C4-2B (cell line): Measurements from ENCODE around the gene PBX4.

Experiments
- ZFX ChIP-seq: fragments of 450-650 bp; IDR thresholded peaks from 2 replicates; pipeline ENCODE4 v1.6.1; 2017
- TF ChIP-seq, protein P1 (sequence below): fragments of 450-650 bp; conservative IDR thresholded peaks from 2 replicates; pipeline ENCODE4 v1.5.1; 2017; ENCODE audit warnings: mild to moderate bottlenecking

DNA sequence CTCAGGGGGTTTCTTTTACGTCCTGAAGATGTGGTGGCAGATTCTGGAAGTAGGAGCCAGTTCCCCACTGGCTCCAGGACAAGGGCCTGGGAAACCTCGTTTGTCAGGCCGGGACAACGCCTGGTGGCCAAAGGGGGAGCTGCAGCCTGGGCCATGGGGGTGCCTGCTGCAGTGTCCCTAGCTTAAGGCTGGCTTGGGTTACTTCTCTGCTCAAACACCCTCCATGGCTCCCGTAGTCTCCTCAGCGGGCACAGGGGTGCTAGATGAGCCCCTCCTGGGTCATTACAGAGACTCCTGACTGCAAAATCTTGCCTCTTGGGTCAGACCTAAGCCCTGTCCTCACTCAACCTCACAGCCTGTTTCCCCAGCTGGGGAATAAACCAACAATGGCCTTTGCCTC, 65.7 kb downstream of the PBX4 start:
- TF ChIP-seq, protein P1, sequence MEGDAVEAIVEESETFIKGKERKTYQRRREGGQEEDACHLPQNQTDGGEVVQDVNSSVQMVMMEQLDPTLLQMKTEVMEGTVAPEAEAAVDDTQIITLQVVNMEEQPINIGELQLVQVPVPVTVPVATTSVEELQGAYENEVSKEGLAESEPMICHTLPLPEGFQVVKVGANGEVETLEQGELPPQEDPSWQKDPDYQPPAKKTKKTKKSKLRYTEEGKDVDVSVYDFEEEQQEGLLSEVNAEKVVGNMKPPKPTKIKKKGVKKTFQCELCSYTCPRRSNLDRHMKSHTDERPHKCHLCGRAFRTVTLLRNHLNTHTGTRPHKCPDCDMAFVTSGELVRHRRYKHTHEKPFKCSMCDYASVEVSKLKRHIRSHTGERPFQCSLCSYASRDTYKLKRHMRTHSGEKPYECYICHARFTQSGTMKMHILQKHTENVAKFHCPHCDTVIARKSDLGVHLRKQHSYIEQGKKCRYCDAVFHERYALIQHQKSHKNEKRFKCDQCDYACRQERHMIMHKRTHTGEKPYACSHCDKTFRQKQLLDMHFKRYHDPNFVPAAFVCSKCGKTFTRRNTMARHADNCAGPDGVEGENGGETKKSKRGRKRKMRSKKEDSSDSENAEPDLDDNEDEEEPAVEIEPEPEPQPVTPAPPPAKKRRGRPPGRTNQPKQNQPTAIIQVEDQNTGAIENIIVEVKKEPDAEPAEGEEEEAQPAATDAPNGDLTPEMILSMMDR: no peak; the same call in 1 of the 2 replicates
- TF ChIP-seq ZFX: no peak
